ENCODE results near the gene CRNN.

CRNN gene

DNA sequence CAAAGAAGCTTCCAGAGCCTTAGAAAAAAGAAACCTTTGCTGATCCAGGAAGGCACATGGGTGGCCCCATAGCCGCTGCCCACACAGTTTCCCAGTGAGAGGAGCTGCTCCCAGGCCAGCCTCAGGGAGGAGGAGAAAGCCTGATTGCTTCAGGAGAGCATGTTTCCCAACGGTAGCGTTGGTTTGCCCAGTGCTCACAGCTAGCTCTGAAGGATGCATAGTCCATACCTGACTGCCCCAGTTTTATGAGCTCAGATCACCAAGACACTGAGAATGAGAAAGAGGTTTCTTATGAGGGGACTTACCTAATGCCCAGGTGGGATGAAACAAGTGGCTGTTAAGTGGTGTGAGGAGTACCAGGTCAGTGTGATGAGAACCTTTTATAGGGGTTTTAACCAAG lies at the start of gene CRNN:
TSS of gene CRNN (minus strand) at position 355 of the 400 bp plus-strand sequence. CDS start 2,030 bp downstream, outside the sequence.
- DNase-seq = no peak

DNA sequence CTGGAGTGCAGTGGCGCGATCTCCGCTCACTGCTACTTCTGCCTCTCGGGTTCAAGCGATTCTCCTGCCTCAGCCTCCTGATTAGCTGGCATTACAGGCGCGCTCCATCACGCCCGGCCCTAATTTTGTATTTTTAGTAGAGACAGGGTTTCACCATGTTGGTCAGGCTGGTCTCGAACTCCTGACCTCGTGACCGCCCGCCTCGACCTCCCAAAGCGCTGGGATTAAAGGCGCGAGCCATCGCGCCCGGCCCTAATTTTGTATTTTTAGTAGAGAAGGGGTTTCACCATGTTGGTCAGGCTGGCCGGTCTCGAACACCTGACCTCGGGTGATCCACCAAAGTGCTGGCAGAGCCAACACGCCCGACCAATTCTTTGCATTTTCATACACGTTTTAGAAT lies 48.6 kb upstream of the CRNN start:
- DNase-seq = no peak

DNA sequence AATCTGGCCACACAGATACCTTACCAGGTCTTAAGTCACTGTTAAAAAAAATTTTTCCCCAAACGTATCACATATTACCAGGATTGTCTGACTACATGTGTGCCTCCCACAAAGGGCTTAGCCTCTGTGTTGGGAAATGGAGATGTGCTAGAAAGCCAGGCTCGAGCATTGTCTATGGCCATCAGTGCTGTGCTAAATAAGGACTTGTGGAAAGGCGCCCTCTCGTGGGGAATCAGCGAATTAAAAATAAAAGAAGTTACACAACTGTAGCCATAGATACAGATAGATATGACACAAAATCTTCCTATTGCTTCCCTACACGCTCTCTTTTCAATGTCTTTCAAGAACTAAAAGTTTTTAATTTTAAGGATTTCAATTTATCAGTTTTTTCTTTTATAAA lies 47.5 kb upstream of the CRNN start:
- DNase-seq = peak; percentile 30

DNA sequence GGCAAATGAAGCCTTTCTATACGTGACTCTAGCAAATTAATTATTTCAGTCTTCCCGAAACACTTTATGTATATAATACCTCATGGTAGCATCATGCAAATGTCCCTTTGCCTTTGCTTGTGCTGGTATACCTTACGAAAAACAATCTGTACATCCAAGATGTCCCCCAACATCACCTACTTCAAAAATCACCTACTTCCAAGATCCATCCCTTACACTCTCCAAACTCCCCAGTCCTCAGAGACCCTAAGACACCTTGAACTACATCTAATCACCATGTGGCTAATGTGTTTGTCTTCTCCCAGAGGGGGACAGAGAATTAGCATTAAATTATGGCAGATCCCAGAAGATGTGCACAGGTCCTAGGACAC lies 46.5 kb upstream of the CRNN start:
- no peak for DNase-seq

DNA sequence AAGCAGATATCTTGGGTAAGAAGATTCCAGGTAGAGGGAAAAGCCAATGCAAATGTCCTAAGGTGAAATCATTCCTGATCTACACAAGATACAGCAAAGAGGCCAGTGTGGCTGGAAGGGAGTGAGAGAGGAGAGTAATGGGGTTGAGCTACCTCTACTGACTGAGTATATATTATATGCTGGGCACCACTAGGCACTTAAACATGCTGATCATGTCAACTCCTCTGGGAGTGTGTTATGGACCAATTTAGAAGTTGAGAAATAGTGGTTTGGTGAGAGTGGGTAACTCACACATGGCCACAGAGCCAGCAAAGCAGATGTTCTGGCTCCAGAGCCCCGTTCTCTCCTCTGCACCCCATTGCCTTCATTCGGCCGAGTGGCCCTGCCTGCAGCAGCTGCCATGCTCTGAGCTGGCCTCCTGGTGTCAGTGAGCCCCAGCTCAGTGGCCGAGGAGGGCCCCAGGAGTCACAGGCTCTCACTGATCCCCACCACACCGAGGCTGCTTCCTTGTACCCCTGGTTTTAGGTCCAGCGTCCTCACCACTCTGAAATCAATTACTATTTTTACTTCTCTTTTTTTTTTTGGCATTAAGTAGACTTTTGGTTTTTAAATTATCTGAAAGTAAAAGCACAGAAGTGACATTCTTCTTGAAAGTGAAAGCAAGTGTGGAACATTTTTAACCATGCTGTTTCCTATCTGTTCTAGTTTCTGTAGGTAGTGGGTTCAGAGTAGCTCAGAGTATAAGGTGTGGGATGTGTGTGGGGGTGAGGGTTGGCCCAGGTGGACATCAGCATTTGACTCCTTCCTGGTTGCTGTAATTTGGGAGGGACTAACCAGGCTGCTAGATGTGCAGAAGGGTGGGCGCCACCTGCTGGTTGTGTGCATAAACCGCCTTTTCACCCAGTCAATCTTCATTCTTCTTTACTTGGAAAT lies 45.8 kb upstream of the CRNN start:
- peak; percentile 63 for DNase-seq

DNA sequence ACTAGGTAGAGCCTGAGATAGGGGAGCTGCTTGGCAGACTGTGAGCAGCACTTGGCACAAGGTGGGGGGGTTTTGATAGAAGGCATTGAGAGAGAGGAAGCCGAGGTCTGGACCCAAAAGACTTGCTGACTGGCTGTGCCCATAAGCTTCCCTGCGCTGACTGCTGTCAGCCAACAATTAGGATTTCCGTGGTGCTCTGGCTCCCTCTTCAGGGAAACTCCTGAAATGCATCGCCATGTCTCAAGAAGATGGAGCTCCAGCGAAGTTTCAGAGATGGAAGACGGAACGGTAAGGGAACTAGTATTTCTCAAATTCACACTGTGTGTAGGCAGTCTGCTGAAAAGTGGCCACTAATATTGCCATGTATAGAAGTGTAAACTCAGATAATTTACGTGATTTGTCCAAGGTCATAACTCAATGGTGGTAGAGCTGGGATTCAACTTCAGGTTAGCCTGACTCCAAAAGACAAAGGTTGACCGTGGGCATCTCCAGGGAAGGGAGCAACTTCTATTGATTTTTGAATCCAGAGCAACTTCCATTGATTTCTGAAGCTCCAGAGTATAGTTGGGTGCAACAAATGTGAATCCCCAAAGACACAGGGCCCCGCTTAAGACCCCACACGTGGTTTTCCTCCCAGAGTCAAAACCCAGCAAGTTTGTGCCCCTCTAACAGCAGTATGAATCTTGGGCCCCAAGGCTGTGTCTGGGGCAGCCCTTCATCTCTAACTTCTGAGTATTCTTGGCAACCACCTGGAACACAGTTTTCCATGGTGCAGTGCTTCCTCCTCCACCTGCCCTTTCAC lies 44.5 kb upstream of the CRNN start:
- DNase-seq = peak; percentile 65

DNA sequence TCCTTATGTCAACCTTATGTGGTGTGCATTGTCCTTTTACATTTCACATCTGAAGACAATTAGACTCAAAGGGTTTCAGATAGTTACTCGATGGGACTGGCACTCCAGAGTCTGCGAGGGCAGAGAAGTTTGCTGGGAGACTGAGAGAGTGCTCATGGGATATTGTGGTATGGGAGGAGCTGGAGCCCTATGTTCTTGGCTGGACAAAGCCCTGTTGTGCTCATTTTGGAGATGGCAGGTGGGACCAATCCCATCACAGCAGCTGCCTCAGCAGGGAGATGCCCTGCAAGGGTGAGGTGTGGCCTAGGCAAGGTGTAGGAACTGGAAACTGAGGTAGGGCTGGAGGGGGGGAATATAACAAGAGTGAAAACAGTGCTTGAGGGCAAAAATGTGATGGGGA lies 43.5 kb upstream of the CRNN start:
- DNase-seq = no peak

DNA sequence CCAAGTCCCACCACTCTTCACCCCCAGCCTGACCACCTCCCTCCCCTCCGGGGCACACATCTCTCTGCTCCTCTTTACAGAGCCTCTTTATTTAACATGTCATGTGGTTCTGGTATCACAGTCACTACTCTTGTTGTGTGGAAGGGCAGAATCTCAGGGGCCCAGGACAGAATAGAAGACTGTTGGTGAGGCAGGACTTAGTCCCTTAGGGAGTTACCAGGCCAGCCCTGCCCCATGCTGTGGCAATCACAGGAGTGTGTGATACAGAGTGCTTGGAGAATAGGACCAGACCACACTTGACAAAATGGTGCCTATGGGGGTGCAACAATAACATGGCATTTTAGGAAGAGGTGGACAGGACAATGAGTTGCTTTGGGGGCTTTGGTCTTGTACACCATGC lies 43.0 kb upstream of the CRNN start:
- DNase-seq = no peak

DNA sequence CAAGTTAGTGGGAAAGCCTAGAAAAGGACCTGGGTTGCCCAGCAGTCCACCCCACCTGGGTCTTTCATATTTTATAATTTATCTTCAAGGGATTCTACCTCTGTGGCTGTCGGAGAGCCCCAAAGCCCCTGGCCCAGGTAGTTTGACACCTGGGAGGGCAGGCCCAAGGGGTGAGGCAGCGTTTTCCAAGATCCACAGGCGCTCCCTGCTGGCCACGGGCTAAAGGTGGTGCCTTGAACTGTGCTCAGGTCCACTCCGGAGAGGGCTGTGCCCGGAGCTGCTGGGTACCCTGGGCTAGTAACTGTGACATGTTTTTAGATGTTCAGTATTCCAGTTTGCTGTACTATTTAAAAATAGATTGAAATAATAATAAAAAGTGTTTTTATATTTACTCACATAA lies 37.2 kb upstream of the CRNN start:
- DNase-seq = no peak

DNA sequence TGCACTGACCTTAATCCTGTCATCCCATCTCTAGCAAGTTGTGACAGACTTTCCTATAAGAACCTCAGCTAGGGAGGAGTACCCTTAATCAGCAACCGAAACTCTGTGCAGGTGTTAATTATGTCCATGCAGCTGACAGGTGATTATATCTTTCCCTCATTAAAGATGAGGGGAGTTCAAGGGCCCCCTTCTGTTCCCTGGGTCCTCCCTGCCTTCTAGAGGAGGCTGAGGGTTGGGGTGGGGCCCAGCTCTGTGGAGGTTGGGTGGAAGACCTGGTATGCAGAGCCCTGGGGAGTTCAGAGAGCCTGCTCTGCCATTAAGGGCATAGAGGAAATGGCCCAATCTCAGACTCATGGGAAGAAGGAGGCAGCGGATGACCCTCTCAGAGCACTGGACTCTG lies 35.6 kb upstream of the CRNN start:
- no peak for DNase-seq

DNA sequence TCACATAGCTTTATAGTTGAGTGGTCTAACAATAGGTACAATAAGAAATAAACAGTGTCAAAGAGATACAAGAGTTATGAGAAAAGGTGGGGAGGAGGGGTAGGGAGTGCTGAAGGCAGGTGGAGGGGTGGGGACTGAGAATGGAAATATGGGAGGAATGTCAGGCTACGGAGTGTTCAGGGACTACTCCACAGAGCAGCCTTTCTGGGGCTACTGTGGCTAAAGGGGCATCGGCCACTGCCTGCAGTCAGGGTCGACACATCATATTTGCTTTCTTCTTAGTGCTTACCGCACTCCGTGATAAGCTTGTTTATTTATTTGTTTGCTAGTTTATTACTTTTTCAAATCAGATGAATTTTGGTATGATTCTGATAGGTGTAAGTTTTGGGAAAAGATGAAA lies 34.4 kb upstream of the CRNN start:
- DNase-seq = no peak

DNA sequence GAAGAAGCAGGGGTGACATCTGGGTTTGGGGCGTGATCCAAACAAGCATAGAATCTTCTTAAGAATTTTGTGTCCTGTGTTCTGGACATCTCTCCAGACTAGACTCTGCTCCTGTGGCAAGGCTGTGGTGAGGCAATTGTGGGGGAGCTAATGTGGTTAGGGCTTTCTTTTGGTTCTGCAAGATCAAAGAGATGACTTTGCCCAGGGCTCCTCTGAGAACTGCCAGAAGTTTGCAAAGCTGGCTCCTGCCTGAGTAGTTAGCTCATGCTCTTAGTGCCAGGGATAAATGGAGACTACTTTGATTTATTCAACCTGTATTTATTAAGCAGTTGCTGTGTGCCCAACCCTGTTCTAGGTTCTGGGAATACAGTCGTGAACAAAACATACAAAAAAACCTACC lies 34.0 kb upstream of the CRNN start:
- DNase-seq = no peak

DNA sequence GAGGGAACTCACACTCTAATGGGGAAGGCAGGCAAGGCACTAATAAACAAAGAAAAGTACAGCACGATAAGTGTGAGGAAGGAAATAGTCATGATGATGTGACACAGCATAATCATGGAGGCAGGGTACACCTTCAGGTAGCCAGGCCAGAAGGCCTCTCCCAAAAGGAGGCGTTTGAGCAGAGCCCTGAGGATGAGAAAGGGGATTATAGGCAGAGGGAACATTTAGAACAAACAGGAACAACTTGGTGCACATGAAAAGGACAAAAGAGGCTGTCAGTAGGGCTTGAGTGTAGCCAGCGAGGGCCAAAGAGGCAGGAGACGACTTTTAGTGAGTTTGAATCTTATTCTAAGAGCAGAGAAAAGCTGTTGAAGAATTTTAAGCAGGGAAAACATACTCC lies 33.4 kb upstream of the CRNN start:
- no peak for DNase-seq

DNA sequence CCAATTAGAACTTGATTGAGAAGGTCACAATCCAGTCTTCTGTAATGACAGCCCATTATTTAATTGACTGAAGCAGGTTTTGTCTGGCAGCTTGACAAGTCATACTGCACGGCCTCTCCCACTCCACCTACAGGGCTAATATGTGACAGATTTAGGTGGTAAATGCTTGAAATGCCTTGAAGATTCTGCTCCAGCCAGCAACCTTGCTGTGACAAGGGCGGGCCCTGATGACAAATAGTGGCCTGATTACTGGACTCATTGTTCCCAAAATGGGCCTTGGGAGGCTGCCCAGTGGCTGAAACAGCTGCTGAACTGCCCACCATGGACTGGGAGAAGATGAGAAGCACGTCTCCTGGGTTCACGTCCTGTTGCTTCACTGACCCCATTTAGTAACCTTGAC lies 30.0 kb upstream of the CRNN start:
- DNase-seq = no peak

DNA sequence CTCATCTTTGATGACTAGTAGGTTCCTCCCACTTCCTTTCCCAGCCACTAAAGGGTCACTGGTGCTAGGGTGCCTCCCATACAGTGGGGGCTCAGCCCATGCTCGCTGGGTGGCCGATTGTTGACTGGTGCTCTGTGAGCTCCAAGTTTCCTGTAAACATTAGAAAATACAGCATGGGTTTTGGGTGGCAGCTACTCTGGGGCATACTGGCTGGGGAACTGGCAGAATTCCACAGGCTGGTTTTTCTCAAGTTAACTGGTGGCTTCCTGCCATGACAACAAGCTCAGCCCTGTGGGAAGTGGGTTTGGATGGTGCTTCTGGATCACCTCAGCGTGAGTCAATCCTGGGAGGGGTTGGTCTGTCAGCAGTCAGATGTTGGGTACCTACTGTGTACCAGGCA lies 28.7 kb upstream of the CRNN start:
- no peak for DNase-seq

DNA sequence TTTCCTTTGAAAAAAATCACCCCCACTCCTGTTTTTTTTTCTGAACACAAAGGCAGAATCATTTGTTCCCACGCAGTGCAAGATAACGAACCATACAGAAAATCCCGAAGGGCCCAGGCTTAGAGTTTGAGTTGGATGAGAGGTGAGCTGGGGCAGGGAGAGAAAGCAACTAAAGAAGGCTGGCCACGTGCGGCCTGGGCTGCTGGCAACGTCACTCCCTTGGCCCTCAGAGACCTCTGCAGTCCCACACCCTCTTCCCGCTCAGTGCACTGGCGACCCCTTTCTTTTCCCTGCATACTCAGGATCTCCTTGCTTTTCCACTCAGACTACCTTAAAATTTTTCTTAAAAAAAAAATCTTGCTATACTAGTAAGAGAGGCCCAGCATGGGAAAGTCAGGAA lies 28.2 kb upstream of the CRNN start:
- no peak for DNase-seq

DNA sequence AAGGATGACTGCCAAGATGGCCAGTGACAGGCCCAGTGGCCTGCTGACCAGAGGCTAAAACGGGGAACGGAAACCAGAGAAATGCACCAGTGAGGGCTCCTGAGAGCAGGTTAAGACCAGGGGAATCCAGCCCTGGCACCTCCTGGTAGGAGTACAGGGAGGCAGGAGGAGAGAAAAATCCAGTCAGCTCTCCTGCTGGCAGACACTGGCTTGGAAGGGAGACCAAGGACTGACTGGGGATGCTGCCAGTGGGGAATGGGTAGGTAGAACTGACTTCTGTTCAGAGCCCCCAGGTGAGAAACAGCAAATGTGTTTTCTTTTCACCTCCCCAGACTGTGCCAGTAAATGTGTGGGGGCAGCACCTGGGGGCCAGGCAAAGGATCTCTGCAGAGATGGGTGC lies 27.7 kb upstream of the CRNN start:
- no peak for DNase-seq

DNA sequence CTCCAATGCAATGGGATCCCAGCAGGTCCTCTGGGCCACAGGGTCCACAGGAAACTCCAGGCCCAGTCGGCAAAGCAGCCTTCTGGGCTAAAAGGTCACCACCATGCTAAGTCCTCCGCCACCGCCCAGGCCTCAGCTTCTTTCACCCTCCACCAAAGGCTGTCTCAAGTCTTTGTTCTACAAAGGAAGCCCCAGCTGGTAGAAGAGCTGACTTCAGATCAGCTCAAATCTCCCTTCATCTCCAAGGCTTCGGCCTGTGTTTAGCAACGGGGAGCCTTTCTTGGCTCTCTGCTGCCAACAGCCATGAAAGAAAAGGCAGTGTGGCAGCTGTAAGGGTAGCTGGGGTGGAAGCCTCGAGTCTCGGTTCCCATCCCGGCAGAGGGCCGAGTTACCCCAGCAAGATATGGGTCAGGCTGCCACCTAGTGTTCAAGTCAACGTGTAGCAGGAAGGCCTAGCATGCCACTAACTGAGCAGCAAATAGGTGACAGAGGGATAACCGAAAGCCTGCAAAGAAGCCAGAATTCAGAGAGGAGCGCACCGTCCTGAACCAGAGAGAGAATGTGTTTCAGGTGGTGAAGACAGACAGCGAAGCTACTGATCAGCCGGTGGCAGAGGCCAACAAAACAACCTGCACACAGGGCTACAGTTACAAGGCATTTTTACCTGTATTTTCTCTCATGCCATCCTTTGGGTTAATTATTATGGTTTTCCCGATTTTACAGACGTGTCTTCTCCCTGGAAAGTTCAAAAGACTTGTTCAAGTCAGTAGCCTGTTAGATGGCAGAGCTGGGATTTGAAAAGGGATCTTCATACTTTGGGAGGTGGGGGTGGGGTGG lies 26.8 kb upstream of the CRNN start:
- peak; percentile 47 for DNase-seq

DNA sequence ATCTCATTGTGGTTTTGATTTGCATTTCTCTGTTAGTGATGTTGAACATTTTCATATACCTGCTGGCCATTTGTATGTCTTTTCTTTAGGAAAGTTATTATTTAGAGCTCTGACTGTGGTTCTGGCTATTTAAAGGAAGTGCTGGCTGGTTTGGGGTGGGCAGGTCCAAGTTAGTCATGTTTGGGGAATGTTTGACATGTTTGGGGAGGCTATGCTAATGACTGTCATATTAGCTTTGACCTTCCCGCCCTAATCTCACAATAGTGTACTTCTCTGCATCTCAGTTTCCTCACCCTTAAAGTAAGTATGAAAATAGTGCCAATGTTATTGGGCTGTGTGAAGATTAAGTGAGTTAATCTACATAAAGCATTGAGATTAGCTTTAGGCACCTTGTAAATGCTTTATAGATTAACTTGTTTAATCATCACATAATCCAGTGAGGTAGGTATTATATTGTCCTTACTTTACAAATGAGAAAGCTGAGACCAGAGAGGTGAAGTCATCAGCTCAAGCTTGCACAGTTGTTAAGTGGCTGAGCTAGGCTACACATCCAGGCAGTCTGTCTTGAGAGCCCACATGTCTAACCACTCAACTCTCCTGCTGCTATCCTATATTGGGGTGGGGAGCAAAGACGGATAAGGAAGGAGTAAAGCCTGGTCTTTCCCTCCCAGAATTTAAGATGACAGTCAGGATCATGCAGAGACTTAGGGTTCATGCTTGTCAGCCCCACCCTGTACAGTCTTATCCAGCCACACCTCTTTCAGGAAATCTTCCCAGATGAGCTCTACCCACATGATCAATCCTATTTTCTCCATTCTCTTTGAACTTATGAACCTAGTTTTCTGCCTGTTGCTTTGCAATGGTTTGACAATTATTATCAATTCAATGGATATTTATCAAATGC lies 22.8 kb upstream of the CRNN start:
- DNase-seq = no peak

DNA sequence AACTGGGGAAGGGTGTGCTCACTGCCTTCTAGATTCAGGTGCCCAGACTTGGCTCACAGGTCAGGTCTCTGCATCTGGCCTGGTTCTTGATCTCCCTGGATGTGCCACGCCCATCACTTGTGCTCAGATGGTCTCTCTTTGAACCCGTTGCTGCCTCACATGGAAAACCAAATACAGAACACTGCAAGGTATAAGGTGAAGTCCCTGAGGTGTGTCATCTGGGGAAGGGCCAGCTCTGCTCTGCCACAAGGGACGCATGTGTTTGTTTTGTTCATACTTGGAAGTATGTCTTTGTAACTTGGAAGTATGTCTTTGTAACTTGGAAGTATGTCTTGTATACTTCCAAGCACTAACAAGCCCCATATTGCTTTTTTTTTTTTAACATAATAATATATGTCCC lies 13.4 kb upstream of the CRNN start:
- DNase-seq = no peak

DNA sequence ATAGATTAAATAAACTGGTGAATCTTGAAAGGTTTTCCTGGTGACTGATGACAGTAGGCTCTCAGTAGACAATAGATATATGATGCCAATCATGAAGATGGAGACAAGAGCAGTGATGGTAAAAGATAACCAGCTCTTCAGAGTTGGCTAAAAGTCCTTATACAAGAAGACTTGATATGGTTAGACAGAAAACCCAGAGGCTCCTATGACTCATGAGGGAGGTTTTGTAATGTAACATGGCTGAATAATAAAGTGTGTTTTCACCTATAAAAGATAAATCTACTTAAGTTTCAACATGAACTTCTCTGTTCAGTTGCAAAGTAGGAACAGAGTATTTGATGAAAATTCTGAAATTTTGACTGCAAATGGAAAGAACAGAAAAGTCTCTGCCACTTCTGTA lies 12.7 kb upstream of the CRNN start:
- no peak for DNase-seq

DNA sequence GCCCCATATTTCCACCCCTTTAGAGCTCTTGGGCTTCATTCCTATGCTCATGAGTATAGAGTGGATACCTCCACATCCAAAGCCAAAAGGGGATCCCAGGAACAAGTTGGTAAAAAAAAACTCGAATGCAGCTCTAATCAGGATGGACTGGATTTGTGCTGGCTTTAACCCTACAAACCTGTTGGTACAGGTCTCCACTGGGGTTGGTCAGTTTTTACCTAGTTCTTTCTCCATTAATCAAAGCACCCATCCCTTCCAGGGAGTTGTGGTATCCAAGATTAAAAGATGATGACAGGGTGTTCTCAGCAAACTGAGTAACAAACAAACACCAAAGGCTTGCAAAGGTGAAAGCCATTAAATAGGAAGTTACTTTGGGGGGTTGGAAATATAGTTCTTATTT lies 5.9 kb upstream of the CRNN start:
- no peak for DNase-seq

All from GDM1 (cell line).